NOMO-1 treated with dmso at 0.1 percent for 144 hours (cell line): ENCODE measurements around the gene ARHGAP23.
"Not testable (repeated sequence)": the region's sequence is repeated elsewhere in the genome, so short reads cannot be mapped to it uniquely, and the experiment has no call there.

Experiments used
- DNase-seq: peaks from one replicate; lab custom pipeline; 2025; ENCODE audit not compliant: unreplicated experiment; lab: John Stamatoyannopoulos, UW

ARHGAP23 gene

GRCh38 chr17:38421871-38422827 lies 6.1 kb upstream of the ARHGAP23 start:
- no peak for DNase-seq

- DNase-seq = no peak
Measured at GRCh38 chr17:38424297-38424972, 3.8 kb upstream of the ARHGAP23 start.

- DNase-seq = no peak
Measured at GRCh38 chr17:38425031-38425430, 3.2 kb upstream of the ARHGAP23 start.

GRCh38 chr17:38425744-38426143 lies 2.5 kb upstream of the ARHGAP23 start:
- DNase-seq = no peak

GRCh38 chr17:38426441-38426840 lies 1.8 kb upstream of the ARHGAP23 start:
- DNase-seq = no peak

GRCh38 chr17:38427160-38427949 lies 909 bp upstream of the ARHGAP23 start:
- no peak for DNase-seq

GRCh38 chr17:38428643-38429371 lies 543 bp downstream of the ARHGAP23 start:
- no peak for DNase-seq

GRCh38 chr17:38429476-38430100 lies 1.3 kb downstream of the ARHGAP23 start:
- DNase-seq = no peak

- no peak for DNase-seq
Measured at GRCh38 chr17:38430316-38430715, 2.1 kb downstream of the ARHGAP23 start.

- no peak for DNase-seq
Measured at GRCh38 chr17:38430822-38431221, 2.6 kb downstream of the ARHGAP23 start.

- DNase-seq = no peak
Measured at GRCh38 chr17:38431346-38432145, 3.3 kb downstream of the ARHGAP23 start.

- DNase-seq = no peak
Measured at GRCh38 chr17:38434178-38434665, 6.0 kb downstream of the ARHGAP23 start.

- DNase-seq = no peak
Measured at GRCh38 chr17:38435795-38436194, 7.5 kb downstream of the ARHGAP23 start.

- no peak for DNase-seq
Measured at GRCh38 chr17:38436386-38436785, 8.1 kb downstream of the ARHGAP23 start.

- DNase-seq = not testable (repeated sequence)
Measured at GRCh38 chr17:38437313-38437712, 9.0 kb downstream of the ARHGAP23 start.

GRCh38 chr17:38439436-38439835 lies 11.2 kb downstream of the ARHGAP23 start:
- no peak for DNase-seq

- no peak for DNase-seq
Measured at GRCh38 chr17:38440614-38441397, 12.5 kb downstream of the ARHGAP23 start.

- no peak for DNase-seq
Measured at GRCh38 chr17:38441429-38442061, 13.3 kb downstream of the ARHGAP23 start.
